H9 (cell line): ENCODE data around the gene DCLRE1B. TPM values are rescaled to one million over a fixed set of nuclear protein-coding genes. Genes with fewer than 3 reads are reported as not detected.

ENCODE experiments used
- DNase-seq: peaks from one replicate; pipeline ENCODE4 v3.0.0-alpha.2; 2017
- H2AFZ ChIP-seq: one replicate; pipeline ENCODE4 v1.6.1; 2013; ENCODE audit warnings: mild to moderate bottlenecking, low read length, control low read depth, moderate library complexity
- H2AK5ac ChIP-seq: 2 replicates; pipeline ENCODE4 v1.6.1; 2013; ENCODE audit warnings: low read length, control low read depth, mixed read lengths; ENCODE audit not compliant: insufficient read length
- H2BK120ac ChIP-seq: one replicate; pipeline ENCODE4 v1.6.1; 2013; ENCODE audit warnings: low read depth, mild to moderate bottlenecking, low read length, control low read depth, inconsistent platforms; ENCODE audit not compliant: poor library complexity, severe bottlenecking
- H2BK12ac ChIP-seq: 2 replicates; pipeline ENCODE4 v1.6.1; 2013; ENCODE audit warnings: low read length, control low read depth, mixed read lengths, low read depth; ENCODE audit not compliant: insufficient read length
- H2BK15ac ChIP-seq: 2 replicates; pipeline ENCODE4 v1.6.1; 2013; ENCODE audit warnings: low read depth, low read length, control low read depth
- H2BK20ac ChIP-seq: one replicate; pipeline ENCODE4 v1.6.1; 2013; ENCODE audit warnings: low read depth, mild to moderate bottlenecking, low read length, control low read depth, inconsistent platforms; ENCODE audit not compliant: poor library complexity, severe bottlenecking
- H2BK5ac ChIP-seq: 2 replicates; pipeline ENCODE4 v1.6.1; 2013; ENCODE audit warnings: low read length, control low read depth, mixed read lengths; ENCODE audit not compliant: insufficient read length
- H3K14ac ChIP-seq: 2 replicates; pipeline ENCODE4 v1.6.1; 2013; ENCODE audit warnings: low read length, control low read depth; ENCODE audit not compliant: insufficient read depth
- H3K18ac ChIP-seq: 2 replicates; pipeline ENCODE4 v1.6.1; 2013; ENCODE audit warnings: low read depth, mild to moderate bottlenecking, mixed read lengths, low read length, control low read depth; ENCODE audit not compliant: insufficient read length
- H3K23ac ChIP-seq: 2 replicates; pipeline ENCODE4 v1.6.1; 2013; ENCODE audit warnings: low read length, control low read depth, mixed read lengths, low read depth; ENCODE audit not compliant: insufficient read length
- H3K23me2 ChIP-seq: 2 replicates; pipeline ENCODE4 v1.6.1; 2013; ENCODE audit warnings: low read depth, mild to moderate bottlenecking, mixed read lengths, low read length, control low read depth; ENCODE audit not compliant: insufficient read length, poor library complexity, severe bottlenecking
- H3K27ac ChIP-seq: 2 replicates; pipeline ENCODE4 v1.5.1; 2013; ENCODE audit warnings: low read length, control low read depth, mixed read lengths, low read depth; ENCODE audit not compliant: insufficient read length
- H3K27me3 ChIP-seq: 2 replicates; pipeline ENCODE4 v1.6.1; 2013; ENCODE audit warnings: low read length, control low read depth, inconsistent platforms; ENCODE audit not compliant: insufficient read depth
- H3K4ac ChIP-seq: 2 replicates; pipeline ENCODE4 v1.6.1; 2013; ENCODE audit warnings: low read depth, mild to moderate bottlenecking, control low read depth, inconsistent platforms, low read length, moderate library complexity
- H3K4me1 ChIP-seq: 2 replicates; pipeline ENCODE4 v1.6.1; 2013; ENCODE audit warnings: low read length, control low read depth, inconsistent platforms; ENCODE audit not compliant: insufficient read depth
- H3K4me2 ChIP-seq: 2 replicates; pipeline ENCODE4 v1.6.1; 2013; ENCODE audit warnings: low read length, control low read depth, mixed read lengths; ENCODE audit not compliant: insufficient read length, insufficient read depth
- H3K56ac ChIP-seq: 2 replicates; pipeline ENCODE4 v1.6.1; 2013; ENCODE audit warnings: low read depth, mild to moderate bottlenecking, mixed read lengths, low read length, control low read depth; ENCODE audit not compliant: insufficient read length
- H3K79me1 ChIP-seq: 2 replicates; pipeline ENCODE4 v1.6.1; 2013; ENCODE audit warnings: low read depth, mild to moderate bottlenecking, moderate library complexity, low read length, control low read depth, inconsistent platforms; ENCODE audit not compliant: insufficient read depth, poor library complexity, severe bottlenecking
- H3K79me2 ChIP-seq: 2 replicates; pipeline ENCODE4 v1.6.1; 2013; ENCODE audit warnings: low read length, control low read depth, inconsistent platforms; ENCODE audit not compliant: insufficient read depth
- H3K9ac ChIP-seq: 2 replicates; pipeline ENCODE4 v1.6.1; 2013; ENCODE audit warnings: low read length, control low read depth, mixed read lengths; ENCODE audit not compliant: insufficient read length; ENCODE audit errors: extremely low read depth
- H3K9me3 ChIP-seq: one replicate; pipeline ENCODE4 v1.6.1; 2013; ENCODE audit warnings: low read depth, low read length, inconsistent platforms; ENCODE audit not compliant: control insufficient read depth
- H3T11ph ChIP-seq: one replicate; pipeline ENCODE4 v1.6.1; 2013; ENCODE audit warnings: mild to moderate bottlenecking, low read length, control low read depth, inconsistent platforms
- H4K20me1 ChIP-seq: one replicate; pipeline ENCODE4 v1.6.1; 2013; ENCODE audit not compliant: control insufficient read depth, insufficient read length, insufficient read depth
- H4K5ac ChIP-seq: 2 replicates; pipeline ENCODE4 v1.6.1; 2013; ENCODE audit warnings: low read depth, mild to moderate bottlenecking, mixed read lengths, low read length, control low read depth; ENCODE audit not compliant: insufficient read length
- H4K8ac ChIP-seq: replicated peaks from 2 replicates; pipeline ENCODE4 v1.6.1; 2013; ENCODE audit warnings: low read length, control low read depth, mixed read lengths, low read depth; ENCODE audit not compliant: insufficient read length
- H4K91ac ChIP-seq: 2 replicates; pipeline ENCODE4 v1.6.1; 2013; ENCODE audit warnings: low read depth, mild to moderate bottlenecking, moderate library complexity, mixed read lengths, low read length, control low read depth; ENCODE audit not compliant: insufficient read length
- H3K27ac Mint-ChIP-seq, 3 experiments: 2 replicates in 2 of 3; 3 replicates in 1 of 3; pipeline ENCODE4 v1.8.0; 2020 to 2021; ENCODE audit warnings: mixed read lengths in 3 of 3, mild to moderate bottlenecking in 1 of 3, moderate library complexity in 1 of 3
- H3K27me3 Mint-ChIP-seq: 2 replicates; pipeline ENCODE4 v1.8.0; 2021; ENCODE audit warnings: low read depth, mild to moderate bottlenecking, moderate library complexity, mixed read lengths
- H3K36me3 Mint-ChIP-seq, 3 experiments: 2 replicates in 2 of 3; 3 replicates in 1 of 3; pipeline ENCODE4 v1.8.0; 2020 to 2021; ENCODE audit warnings: low read depth in 3 of 3, mixed read lengths in 3 of 3; ENCODE audit not compliant: insufficient read depth in 1 of 3
- H3K4me1 Mint-ChIP-seq, 2 experiments: 2 replicates each; pipeline ENCODE4 v1.8.0; 2020; ENCODE audit warnings: mixed read lengths in 2 of 2
- H3K4me3 Mint-ChIP-seq, 2 experiments: 2 replicates in 1 of 2; 3 replicates in 1 of 2; pipeline ENCODE4 v1.8.0; 2020 to 2021; ENCODE audit warnings: mild to moderate bottlenecking in 2 of 2, mixed read lengths in 2 of 2, moderate library complexity in 1 of 2
- H3K9me3 Mint-ChIP-seq, 2 experiments: 2 replicates in 1 of 2; 3 replicates in 1 of 2; pipeline ENCODE4 v1.8.0; 2020; ENCODE audit warnings: mild to moderate bottlenecking in 2 of 2, mixed read lengths in 2 of 2, moderate library complexity in 1 of 2
- WGBS: extraction: QIAGEN DNeasy Blood & Tissue Kit; methylation state at CpG from one replicate; pipeline ENCODE4 v1.1.7; 2013; ENCODE audit warnings: missing lambda C conversion rate, low lambda C conversion rate, mixed read lengths; ENCODE audit not compliant: insufficient read length; ENCODE audit errors: extremely low coverage; 5-methylcytosine and 5-hydroxymethylcytosine counted together
- total RNA-seq: library from RNA; stranded (reverse); gene quantifications from 2 replicates; pipeline ENCODE4 v1.2.1, GENCODE V29; 2021
- TF ChIP-seq, protein P1 (sequence below): fragments of 200-600 bp; sonication (generic); conservative IDR thresholded peaks from 3 replicates; pipeline ENCODE4 v1.8.0; 2021; ENCODE audit warnings: antibody characterized with exemption, mild to moderate bottlenecking

Gene DCLRE1B
- total RNA-seq, 1 experiment from 2014 or later: 13.4 TPM

DNA sequence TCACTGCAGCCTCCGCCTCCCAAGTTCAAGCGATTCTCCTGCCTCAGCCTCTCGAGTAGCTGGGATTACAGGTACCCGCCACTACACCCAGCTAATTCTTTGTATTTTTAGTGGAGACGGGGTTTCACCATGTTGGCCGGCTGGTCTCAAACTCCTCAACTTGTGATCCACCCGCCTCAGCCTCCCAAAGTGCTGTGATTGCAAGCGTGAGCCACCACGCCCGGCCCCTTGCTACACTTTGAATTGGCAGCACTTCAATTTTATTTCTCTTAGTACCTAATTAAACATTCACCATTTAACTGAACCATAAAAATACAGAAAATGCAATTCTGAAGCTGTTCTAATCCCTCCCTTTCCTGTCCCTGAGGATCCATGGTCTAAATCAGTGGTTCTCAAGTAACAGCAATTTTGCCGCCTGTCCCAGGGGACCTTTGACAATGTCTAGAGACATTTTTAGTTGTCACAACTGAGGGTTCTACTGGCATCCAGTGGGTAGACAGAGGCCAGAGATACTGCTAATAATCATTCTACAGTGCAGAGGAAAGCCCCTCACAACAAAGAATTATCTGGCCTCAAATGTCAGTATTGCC lies 13.4 kb upstream of the DCLRE1B start:
- Histone ChIP-seq H3K9me3 (no peaks in the 10 kb centered on the region), H4K5ac (no peak overlapping the region), H3K79me2 (no peaks in the 10 kb centered on the region), H2BK12ac (no peak overlapping the region), H4K91ac (no peak overlapping the region), H3K9ac (no peak overlapping the region), H3K14ac (no peak overlapping the region), H3K27me3 (no peaks in the 10 kb centered on the region), H2AFZ (no peak overlapping the region), H2BK15ac (no peak overlapping the region), H3K4me2 (no peak overlapping the region), H2AK5ac (no peak overlapping the region), H4K8ac (no peak overlapping the region), H3K23ac (no peak overlapping the region), H2BK5ac (no peak overlapping the region), H2BK20ac (no peak overlapping the region), H4K20me1 (no peaks in the 10 kb centered on the region), H3T11ph (no peak overlapping the region), H3K4ac (no peak overlapping the region), H3K23me2 (no peaks in the 10 kb centered on the region), H3K79me1 (no peaks in the 10 kb centered on the region), H2BK120ac (no peak overlapping the region), H3K4me1 (no peaks in the 10 kb centered on the region), H3K56ac (no peak overlapping the region), H3K27ac (no peak overlapping the region), H3K18ac (no peak overlapping the region)
- no peaks in the 10 kb centered on the region for H3K9me3 Mint-ChIP-seq
- H3K27ac Mint-ChIP-seq: no peak overlapping the region
- H3K36me3 Mint-ChIP-seq: peaks cover 0 to 7% (median 4%) of the 10 kb centered on the region in 3 experiments; a peak in 3 of 7 replicates
- TF ChIP-seq, protein P1, sequence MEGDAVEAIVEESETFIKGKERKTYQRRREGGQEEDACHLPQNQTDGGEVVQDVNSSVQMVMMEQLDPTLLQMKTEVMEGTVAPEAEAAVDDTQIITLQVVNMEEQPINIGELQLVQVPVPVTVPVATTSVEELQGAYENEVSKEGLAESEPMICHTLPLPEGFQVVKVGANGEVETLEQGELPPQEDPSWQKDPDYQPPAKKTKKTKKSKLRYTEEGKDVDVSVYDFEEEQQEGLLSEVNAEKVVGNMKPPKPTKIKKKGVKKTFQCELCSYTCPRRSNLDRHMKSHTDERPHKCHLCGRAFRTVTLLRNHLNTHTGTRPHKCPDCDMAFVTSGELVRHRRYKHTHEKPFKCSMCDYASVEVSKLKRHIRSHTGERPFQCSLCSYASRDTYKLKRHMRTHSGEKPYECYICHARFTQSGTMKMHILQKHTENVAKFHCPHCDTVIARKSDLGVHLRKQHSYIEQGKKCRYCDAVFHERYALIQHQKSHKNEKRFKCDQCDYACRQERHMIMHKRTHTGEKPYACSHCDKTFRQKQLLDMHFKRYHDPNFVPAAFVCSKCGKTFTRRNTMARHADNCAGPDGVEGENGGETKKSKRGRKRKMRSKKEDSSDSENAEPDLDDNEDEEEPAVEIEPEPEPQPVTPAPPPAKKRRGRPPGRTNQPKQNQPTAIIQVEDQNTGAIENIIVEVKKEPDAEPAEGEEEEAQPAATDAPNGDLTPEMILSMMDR: no peak
- no CpG with 5 or more reads among the region's 11 CpGs for WGBS
- H3K27me3 Mint-ChIP-seq: no peaks in the 10 kb centered on the region
- no peak for DNase-seq
- no peaks in the 10 kb centered on the region for H3K4me1 Mint-ChIP-seq
- no peak overlapping the region; a peak in 1 of 5 replicates for H3K4me3 Mint-ChIP-seq
